HG03469 (cell line): ENCODE data around the gene PTPRG.

Experiments used
- ATAC-seq: cut with Tn5 transposase; IDR thresholded peaks from one replicate; pipeline ENCODE4 v1.9.1; 2021; ENCODE audit warnings: mild to moderate bottlenecking, moderate library complexity, moderate number of reproducible peaks; ENCODE audit not compliant: unreplicated experiment

The PTPRG gene

DNA sequence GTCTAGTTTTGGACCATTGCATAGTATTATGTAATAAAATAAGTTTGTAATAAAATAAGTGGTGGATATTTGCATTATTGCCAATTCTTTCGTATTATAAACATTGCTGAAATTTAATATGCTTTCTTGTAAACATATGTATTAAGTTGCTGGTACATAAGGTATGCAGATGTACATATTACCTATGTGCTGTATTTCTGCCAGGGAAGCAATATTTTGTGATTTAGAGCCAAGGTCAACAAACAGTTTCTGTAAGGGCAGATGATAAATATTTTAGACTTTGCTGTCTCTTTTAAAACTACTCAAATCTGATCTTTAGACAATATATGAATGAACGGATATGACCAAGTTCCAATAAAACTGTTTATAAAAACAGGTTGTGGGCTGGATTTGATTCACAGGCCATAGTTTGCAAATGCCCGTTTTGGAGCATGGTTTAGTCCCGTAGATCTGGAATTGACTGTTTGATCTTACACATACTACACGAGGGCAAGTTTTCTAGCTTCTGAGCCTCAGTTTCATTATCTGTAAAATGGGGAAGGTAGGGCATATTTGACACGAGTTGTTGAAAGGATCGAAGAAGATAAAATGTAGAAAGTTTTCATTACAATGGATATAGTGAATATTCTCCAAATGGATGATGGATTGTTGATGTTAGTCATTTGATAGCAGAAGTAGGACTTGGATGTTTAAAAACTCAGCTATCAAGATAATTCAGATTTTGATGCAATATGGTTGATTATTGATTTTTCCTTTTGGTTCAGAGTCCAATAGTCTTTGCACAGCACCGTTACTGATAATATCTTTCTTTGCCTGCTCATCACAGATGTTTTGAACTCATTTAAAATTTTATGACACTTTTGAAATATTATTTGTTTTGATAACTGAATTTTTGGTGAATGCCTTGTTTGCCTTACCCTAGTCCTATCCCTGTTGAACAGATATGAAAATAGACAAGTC lies 417.4 kb downstream of the PTPRG start:
- ATAC-seq, result no peak

DNA sequence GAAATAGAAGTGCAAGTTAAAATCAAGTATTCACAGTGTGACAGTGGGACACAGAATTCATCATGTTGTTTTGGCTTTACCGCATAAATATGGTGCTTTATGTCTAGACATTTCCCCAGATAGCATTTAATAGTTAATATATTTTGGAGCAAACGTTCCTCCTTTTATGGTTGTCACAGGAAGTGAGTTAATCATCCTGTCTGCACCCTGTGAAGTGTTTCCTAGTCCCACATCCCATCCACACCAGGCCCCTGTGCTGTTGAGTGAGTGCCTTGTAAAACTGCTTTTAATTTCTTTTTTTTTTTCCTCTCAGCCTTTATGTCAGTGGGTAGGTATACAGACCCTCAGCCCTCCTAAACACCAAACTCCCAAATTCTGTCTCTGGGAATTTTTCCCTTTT lies 418.3 kb downstream of the PTPRG start:
- ATAC-seq, result no peak

DNA sequence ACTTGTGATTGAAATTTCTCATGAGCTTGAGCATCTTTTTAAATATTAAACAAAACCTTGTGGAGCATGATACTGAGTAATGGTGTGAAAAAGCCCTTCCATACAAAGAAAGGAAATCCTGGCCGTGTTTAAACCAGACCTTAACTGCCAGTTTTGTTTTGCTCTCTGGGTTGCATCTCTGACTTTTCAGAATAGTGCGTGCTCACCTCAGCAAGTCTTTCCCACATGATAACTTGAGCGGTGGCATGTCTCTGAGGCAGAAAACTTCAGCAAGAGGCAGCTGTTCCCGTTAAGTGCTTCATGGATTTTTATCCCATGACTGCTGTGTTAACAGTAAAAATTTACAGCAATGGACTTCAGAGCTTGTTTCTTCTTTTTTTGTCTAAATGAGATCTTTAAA lies 418.7 kb downstream of the PTPRG start:
- no peak for ATAC-seq

DNA sequence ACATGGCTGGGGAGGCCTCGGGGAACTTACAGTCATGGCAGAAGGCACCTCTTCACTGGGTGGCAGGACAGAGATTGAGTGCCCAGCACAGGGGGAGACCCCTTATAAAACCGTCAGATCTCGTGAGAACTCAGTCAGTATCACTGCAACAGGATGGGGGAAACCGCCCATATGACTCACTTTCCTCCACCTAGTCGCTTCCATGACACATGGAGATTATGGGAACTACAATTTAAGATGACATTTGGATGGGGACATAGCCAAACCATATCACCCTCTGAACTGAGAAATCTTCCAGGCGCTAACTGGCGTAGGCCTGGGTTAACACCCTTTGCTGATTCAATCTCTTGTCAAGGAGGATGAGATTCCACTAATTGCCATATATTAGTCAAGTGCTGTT lies 419.7 kb downstream of the PTPRG start:
- ATAC-seq, result no peak

DNA sequence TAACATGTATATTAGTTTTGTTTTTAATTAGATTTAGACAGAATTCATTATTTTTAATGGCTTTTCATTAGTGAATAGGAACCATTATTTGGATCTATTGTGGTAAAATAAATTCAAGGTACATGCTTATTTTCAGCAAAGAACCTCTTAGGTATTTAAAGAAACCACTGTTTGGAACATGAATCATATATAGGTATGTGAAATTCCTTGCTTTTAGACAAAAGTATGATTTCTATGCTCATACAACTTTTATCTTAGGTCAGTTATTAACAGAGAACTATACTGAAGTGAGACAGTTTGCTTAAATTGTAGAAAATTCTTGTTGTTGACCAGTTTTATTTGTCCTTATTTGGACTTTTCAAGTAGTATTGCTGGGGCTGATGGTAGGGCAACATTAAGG lies 422.1 kb downstream of the PTPRG start:
- ATAC-seq, result no peak

DNA sequence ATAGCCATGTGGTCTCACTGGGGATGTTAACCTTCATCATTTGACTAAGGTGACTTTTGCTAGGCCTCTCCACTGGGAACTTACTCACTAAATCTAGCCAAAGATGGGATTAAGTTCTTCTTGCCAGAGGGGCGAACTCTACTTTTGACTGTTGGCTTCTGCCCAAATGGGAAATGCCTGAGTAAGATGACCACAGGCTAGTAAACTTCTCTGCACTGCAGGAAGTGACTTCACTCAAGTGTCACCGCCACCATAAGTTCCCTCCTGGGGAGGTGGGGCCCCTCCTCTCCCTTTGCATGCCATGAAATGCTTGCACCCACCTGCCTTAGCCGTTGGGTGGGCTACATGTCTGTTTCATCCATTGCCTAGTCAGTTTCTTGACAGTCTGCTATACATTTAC lies 423.6 kb downstream of the PTPRG start:
- no peak for ATAC-seq

DNA sequence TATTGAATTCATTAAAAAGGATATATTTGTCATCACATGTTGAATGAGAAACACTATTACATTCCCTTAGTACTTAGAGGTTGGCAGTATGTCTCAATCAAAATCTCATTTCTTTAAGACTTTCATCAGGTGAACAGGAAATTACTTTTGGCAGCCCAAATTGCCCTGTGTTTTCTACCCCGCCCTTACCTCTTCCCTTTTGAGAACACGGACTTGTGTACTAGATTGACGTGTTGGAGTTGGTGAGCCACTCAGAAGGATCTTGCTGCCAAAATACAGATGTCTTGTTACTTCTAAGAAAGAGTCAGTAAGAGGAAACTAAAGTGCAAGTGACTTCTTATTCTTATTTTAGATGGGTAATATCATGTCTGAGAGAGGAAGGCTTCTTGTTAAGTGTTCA lies 425.1 kb downstream of the PTPRG start:
- ATAC-seq, result no peak

DNA sequence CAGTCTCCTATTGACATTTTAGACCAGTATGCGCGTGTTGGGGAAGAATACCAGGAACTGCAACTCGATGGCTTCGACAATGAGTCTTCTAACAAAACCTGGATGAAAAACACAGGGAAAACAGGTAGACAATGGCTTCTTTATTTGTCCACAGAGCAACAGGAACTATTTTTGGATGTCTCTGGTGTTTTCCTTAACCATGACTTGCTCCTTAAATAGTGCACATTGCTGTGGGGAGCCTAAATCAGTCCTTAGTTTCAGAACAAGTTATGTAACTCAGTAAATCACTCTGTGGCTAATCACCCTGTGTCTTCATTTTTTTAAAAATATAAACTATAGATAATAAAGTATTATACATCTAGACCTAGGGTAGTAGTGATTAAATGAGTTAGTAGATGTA lies 428.3 kb downstream of the PTPRG start:
- ATAC-seq, result no peak

DNA sequence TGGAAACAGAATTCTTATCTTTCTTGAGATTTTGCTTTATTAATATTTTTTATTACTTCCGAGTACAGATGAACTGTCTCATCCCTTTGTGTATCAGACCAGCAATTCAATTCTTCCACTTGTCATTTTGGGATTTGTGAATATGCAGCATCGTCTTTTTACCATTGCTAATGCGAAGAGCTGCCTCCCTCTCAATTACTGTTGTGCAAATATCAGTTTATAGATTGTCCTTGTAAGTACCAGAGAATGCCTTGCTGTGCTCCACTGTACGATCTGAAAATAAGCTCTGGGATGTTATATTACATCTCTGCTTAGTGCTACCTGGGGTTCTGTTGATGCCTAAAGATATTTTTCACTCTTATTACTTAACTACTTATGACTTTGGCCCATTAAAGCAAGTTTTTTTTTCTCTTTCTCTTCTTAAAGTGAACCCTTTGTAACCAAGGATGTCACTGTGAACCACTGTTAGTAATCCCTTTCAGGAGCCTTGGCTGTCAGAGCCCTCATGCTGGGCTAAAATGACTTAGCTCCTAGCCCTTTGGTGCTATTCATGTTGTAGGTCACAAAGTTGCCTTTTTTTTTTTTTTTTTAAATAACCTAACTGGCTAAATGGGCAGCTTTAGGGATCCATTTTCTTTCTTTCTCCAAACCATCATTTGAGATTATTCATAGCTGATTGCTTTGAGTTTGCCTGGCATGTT lies 429.1 kb downstream of the PTPRG start:
- no peak for ATAC-seq

DNA sequence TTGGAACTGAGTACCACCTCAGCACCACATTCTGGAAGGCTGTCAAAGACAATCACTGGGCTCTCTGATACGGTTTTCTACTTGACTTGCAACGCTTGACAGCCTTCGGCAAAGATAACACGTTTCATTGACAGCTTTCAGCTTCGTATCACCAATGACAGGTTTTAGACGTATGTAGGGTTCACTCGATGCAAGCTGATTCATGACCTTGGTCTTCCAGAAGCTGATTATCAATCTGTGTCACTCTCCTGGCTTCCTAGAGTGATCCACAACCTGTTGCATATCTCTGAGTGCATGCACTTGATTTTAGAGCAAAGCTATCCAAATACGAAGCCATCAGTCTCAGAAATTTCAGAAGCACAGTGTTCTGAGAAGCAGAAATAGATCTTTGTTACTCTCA lies 430.3 kb downstream of the PTPRG start:
- ATAC-seq, result no peak

DNA sequence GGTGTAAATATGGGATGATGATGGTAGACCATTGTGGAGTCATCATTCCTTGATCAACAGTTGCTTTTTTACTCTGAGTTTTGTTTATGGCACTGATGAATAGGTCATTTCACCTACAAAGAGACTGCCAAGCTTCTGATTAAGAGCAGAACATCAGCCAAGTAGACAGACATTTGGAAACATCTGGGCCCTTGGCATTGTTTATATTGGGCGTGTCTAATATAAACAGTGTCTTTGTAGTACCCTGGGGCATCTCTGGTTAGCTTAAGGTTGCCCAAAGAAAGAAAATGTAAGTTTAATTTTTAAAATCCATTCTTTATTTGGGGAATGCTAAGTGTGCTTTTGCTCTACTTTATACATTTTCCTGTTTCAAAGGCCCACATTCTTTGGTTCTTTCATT lies 435.0 kb downstream of the PTPRG start:
- ATAC-seq, result no peak

DNA sequence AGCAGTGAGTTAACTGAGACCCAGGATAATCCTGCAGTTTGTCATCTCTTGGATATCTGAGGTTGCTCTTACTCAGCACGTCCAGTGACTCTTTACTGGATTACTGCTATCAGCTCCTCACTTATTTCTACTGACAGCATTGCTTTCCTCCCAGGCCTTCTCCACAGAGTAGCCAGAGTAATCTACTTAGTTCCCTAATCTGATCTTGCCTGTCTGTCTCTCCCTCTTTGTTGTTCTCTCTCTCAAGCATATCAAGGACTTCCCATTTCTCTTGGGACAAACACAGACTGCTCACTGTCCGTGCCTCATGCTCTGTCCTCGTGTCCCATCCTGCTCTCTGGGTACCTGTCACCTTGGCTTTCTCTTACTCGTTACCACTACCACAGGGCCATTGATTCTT lies 435.7 kb downstream of the PTPRG start:
- no peak for ATAC-seq

DNA sequence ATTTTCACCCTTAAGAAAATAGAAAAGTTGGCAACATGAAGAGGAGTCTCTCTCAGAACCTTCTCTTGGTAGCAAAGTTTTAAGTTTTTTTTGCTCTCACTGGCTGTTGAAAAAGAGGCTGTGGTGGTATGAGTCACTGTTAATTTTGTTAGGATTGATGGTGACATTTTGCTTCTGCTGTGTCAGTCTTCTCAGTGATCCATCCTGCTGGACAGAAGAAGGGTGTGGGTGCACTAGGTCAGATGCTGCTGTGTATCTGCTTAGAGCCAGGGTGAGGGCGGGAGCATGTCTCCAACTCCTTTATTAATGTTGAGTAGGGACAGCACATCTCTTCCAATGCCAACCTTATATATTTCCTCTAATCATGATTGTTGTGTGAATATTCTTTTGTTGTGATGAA lies 442.5 kb downstream of the PTPRG start:
- no peak for ATAC-seq

DNA sequence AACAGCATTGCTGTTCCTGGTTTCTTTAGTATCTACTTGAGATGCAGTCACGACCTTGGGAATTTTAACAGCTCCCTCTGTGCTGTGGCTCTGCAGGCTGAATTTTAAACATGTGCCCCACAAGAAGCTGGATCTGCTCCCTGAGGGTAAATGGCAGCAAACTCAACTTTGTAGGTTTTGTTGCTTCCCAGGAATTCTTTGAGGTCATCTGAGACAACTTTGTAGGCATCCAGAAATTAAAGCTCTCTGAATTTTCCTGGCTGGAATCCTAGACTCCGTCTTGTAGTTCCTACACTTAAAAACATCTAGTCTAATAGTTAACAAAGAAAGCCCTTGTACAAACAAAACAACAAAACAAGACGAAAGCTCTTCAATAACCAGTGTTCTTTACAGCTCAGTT lies 445.7 kb downstream of the PTPRG start:
- ATAC-seq, result no peak

DNA sequence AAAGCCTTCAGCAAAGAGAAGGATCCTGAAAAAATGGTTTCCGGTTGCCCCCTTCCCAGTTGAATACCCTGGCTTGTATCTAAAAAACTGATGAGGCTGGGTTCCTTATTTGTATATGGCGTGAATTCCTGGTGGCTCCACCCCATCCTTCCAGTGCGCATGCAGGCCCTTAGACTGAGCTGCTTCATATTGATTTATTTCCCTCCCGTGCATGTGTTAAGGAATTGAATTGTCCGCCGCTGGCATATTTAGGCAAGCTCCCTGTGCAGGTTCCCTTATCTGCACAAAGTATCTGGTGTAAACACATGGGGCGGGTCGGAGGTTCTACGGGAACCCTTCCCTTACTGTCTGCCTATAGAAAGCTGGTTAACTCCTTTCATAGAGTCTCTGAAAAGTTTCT lies 449.6 kb downstream of the PTPRG start:
- no peak for ATAC-seq

DNA sequence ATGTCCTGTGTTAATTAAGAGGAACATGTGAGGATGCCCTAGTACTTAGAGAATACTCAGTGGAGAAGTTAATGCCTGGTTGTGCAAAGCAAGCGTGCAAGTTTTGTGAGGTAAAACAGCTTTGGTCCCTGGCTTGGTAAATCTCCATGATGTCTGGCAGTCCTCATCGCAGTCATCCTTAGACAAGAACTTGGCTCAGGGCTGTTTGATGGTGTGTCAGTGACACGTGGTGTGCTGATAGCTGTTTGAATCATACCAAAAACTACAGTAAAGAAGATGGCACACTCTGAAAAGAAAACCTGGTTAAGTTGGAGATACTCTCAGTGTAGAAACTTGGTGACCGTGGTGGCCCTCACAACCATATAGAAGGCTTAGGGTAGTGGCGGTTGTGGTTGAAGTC lies 450.3 kb downstream of the PTPRG start:
- no peak for ATAC-seq

DNA sequence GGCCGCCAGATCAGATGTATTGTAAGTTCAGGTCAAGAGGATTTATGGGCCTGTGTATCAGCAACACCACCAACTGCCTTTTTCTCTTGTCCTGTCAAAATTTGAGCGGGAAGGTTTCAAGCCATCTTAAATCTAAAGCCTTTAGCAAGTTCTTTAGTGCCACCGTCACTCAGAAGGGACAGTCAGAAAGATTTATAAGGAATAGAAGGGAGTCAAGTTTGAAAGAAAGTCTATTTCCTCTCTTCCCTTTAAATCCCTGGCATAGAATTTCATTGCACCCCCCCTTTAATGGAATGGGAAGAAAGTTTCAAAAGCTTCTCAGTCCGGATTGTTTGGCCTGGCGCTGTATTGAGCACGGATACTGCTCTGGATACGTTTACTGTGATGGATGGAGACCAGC lies 452.6 kb downstream of the PTPRG start:
- no peak for ATAC-seq

DNA sequence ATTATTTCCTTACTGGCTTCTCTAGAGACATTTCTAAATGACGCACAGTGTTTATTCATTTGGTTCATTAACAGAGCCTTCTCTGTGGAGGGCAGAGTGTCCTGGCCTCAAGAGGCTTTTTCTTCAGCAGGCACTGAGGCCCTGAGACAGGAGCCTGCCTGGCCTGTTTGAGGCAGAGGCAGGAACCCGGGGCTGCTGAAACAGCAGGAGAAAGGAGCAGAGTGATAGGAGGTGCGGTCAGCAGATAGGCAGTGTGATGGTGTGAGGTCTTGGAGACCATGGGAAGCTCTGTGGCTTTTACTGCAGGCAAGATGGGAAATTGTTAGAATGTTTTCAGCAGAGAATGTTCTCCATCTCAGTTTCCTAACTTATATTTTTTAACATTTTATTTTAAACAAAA lies 453.7 kb downstream of the PTPRG start:
- ATAC-seq, result no peak

DNA sequence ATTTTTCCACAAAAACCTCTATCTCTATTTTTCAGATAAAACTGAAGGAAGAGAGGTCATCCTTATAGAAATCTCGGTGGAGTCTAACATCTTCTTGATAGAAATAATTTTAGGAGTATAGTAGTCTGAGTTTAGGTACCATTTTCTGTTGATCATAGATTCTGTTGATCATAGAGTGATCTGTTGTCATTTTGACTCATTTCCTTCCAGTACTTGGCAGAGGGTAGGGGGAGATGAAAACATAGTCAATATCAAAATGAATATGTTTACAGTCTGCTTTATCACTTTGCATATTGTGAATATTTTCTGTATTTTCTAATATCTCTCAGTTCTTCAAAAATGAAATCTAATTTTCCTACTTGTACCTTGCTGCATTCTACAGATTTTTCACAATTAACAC lies 458.5 kb downstream of the PTPRG start:
- ATAC-seq, result no peak

DNA sequence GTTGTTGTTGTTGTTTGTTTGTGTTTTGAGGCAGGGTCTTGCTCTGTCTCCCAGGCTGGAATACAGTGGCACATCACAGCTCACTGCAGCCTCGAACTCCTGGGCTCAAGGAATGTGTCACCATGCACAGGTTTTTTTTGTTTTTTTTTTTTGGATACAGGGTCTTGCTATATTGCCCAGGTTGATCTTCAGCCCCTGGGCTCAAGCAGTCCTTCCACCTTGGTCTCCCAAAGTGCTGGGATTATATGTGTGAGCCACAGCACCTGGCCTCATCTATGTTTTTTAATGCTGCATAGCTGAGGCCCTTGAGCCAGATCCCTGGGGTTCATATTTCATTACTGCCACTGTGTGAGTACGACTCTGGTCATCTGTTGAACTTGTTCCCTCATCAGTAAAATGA lies 459.3 kb downstream of the PTPRG start:
- ATAC-seq, result no peak

DNA sequence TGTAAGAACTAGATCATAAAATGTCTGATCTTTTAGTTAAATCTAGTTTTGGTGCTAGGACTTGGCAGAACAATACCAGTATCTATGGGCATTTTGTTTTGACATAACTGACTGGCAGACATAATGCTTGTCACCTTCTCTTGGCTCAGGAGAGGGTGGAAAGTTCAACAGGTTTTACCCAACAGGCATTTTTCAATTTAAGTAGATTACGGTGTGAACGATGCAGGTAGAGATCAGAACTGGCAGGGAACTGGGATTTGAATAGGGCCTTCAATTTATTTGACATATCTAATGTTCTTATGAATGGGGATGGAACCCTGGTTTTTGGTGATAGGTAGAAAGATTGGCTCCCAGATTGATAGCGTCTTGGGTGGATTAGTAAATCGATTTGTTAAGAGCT lies 460.9 kb downstream of the PTPRG start:
- ATAC-seq, result no peak

DNA sequence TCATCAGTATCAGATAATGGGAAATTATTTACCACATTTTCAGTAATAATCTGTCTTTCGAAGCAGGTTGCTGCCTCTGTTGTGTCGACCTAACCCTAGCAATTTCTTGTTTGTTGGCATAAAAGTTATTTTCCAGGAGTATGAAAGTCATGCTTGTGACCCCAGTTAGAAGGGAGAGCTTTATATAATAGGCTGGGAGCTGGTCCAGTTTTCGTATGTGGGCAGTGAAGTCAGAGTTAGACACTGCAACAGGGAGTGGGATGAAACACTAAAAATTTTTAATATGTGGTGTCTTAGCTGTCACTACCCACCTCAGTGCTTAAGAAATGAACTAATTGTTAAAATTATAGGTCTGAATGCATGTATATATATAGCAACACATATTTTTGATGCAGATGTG lies 463.5 kb downstream of the PTPRG start:
- ATAC-seq, result no peak
